ENCODE results near the gene POU5F1.
"Not testable (repeated sequence)": the region's sequence is repeated elsewhere in the genome, so short reads cannot be mapped to it uniquely, and the experiment has no call there.

POU5F1 gene

DNA sequence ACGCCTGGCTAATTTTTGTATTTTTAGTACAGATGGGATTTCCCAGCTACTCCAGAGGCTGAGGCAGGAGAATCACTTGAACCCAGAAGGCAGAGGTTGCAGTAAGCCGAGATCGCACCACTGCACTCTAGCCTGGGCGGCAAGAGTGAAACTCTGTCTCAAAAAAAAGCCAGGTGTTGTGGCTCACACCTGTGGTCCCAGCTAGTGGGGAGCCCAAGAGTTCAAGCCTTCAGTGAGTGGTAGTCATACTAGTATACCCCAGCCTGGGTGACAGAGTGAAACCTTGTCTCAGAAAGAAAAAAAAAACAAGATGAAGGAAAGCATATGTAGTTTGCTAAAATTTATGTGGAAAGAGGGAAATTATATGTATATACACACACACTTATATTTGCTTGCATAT lies 20.0 kb upstream of the POU5F1 start:
- DNase-seq (ENCODE audit: low spot score), result no peak

DNA sequence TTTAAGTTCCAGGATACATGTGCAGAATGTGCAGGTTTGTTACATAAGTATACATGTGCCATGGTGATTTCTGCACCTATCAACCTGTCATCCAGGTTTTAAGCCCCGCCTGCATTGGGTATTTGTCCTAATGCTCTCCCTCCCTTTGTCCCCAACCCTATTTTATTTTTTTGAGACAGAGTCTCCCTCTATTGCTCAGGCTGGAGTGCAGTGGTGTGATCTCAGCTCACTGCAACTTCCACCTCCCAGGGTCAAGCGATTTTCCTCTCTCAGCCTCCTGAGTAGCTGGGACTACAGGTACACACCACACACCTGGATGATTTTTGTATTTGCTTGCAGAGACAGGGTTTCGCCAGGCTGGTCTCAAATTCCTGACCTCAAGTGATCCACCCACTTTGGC lies 18.7 kb upstream of the POU5F1 start:
- not testable (repeated sequence) for DNase-seq (ENCODE audit: low spot score)

DNA sequence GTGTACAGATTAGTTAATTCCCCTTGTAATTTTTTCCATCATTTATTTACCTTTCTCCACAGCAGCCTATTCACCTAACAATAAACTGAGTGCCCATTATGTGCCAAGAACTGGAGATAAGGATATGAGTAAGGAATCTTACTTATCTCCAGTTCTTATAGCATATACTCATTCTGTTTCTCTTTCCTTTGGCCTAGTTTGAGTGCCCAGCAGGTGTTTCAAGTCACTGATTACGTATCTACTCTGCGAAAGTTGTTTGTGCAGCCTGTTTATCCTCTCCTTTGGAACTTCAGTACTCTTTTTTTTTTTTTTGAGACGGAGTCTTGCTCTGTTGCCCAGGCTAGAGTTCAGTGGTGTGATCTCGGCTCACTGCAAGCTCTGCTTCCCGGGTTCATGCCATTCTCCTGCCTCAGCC lies 17.3 kb upstream of the POU5F1 start:
- no peak for DNase-seq (ENCODE audit: low spot score)

DNA sequence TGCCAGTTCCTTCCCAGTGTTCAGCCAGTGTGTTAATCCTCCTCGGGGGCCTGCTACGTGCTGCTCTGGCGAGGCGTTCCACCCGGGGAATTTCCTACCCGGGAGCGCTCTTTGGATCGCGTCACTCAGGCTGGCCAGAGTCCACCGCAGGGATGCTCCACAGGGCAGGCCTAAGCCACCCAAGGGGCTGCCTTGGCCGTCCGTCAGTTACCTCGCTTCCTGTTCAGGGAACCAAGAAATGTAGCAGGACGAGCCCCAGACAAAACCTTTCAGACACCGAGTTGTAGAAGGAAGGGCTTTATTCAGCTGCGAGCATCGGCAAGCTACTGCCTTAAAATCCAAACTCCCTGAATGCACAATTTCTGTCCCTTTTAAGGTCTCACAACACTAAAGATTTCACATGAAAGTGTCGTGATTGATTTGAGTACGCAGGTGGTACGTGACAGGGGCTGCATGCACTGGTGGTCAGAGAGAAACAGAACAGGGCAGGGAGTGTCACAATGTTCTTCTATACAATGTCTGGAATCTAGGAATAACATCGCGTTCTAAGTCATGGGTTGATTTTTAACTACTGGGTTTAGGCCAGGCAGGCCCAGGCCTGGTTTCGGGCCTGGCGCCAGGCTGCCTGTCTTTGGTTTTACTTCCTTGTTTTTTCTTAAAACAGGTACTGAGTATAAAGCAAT lies 15.7 kb upstream of the POU5F1 start:
- no peak for DNase-seq (ENCODE audit: low spot score)

DNA sequence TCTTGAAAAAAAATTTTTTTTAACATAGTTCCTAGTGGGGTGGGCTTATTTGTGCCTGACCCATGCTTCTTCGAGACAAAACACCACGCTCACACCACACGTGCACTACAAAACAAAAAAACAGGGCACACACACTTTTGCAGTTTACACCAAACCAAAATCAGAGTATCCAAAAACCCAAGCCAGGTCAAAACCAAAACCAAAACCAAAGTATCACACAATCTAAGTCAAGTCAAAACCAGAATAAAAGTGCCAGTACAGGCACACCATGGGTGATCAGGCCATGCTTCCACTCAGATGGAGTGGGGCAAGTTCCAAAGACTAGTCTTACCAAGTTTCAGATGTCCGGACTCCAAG lies 15.2 kb upstream of the POU5F1 start:
- DNase-seq (ENCODE audit: low spot score), result not testable (repeated sequence)

DNA sequence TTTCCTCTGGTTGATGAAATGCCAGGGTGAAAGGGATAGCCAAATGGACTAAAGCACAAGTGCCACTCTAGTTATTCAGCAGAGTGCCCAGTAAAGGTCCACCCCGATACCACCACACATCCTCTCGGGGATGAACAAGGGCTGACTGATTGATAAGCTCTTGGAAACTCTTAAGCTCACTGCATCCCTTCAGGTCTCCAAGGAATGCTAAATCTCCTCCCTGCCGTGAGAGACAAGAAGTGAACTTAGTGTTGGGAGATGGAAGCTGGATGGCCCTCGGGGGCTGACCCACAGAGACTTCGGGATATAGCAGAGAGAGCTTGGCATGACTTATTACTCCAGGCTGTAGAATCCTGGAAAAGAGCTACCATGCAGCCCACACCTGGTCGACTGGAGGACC lies 13.4 kb upstream of the POU5F1 start:
- not testable (repeated sequence) for DNase-seq (ENCODE audit: low spot score)

DNA sequence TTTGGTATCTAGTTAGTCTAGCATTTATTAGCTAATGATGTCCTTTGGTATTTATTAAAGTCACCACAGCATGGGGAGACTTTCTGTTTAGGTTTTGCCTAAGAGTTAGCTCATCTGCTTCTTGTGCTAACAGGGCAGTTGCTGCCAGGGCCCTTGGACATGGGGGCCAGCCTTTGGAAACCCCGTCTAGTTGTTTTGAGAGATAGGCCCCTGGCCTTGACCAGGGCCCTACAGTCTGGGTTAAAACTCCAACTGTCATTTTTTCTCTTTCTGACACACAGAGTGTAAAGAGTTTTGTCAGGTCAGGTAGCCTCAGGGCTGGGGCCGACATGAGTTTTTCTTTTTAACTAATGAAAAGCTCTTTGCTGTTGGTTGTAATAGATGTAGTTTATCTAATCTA lies 12.8 kb upstream of the POU5F1 start:
- DNase-seq (ENCODE audit: low spot score), result not testable (repeated sequence)

DNA sequence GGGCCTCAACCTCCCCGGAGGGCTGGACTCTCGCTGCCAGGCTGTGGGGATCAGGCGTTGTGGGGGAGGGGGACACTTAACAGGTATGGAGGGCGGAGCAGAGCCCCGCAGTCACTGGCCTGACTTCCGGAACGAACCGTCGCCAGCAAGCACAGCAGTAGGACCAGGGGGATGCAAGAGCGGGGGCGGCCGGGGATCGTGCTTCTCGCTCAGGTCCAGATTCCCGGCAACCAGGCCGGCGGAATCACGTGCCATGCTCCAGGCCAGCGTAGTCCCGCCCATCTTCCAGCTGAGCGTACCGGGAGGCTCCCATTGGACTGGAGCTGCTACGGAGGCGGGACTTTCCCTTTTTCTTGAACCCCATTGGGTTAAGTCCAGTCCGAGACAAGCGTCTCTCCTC lies 10.0 kb upstream of the POU5F1 start:
- peak; percentile 73 for DNase-seq (ENCODE audit: low spot score)

DNA sequence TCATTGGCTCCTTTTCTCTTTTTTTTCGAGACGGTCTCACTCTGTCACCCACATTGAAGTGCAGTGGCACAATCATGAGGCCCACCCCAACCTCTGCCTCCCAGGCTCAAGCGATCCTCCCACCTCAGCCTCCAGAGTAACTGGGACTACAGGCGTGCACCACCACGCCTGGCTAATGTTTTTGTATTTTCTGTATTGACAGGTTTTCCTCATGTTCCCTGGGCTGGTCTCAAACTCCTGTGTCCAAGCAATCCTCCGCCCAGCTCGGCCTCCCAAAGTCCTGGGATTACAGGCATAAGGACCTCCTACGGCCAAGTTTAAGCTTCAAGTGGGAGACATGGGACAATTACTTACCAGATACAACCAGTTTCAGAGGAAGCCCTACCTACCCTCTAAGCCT lies 9.4 kb upstream of the POU5F1 start:
- no peak for DNase-seq (ENCODE audit: low spot score)

DNA sequence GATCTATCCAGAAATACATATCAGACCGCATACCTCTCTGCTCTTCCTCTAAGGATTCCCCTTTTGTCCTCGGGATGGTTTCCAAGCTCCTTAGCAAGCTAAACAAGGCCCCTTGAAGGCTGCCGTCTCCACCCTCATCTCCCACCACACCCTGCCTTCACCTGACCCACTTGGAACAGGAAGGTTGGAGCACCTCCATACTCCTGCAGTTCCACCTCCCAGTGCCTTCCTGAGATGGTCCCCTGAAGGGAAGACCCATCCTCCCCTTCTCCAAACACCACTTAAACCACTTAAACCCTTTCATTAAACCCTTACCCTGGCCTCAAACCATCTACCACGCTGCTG lies 8.5 kb upstream of the POU5F1 start:
- DNase-seq (ENCODE audit: low spot score), result no peak

DNA sequence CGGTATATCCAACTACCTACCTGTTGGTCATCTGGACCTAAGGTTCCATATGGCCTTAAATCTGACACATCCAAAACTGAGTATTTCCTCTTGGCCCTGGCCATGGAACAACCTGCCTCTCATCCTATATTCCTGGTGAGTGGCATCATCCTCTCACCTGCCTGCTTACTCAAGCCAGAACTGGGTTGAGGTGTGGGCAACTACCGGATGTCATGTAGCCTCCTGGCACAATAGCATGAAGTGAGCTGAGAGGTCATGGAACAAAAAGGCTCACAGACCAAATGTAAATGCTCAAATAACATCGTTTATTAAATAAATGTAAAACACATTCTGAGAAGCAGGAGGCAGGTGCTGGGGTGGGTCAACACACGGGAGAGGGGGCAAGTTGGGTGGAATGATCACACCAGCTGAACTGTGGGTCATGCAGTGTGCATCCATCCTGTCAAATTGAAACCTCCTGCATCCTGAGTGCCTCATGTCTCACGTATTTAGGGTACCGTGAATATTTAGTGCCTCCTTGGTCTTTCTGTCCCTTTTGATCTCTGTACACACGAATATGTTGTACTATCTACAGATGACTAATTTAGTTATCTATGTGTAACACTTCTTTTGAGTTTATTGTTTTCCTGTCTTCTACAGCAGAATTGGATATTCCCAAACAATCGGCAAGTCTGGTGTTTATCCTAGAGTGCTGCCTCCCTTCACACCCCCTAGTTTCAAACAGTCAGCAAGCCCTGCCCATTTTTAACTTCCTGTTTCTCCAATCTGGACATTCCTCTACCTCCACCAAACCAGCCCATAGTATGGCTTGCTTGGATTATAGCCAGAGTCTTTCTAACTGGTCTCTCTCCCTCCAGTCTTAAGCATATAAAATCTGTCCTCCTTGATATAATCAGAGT lies 7.9 kb upstream of the POU5F1 start:
- DNase-seq (ENCODE audit: low spot score), result no peak

DNA sequence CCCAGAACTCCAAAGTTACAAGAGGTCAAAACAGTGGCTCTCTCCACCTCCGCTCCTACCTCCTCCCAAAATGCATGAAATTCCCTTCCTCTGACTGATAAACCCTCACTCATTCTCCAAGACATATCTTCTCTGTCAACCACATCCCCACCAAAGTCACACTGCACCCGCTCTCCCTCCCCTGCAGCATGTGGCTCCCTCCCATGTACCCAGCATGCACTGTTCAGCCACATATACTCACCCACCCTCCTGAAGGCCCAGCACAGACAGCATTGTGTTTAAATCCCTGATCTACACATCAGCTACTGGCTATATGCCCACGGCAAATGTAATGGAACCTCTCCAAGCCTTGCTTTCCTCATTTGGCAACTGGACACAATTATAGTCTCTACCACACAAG lies 5.5 kb upstream of the POU5F1 start:
- no peak for DNase-seq (ENCODE audit: low spot score)

DNA sequence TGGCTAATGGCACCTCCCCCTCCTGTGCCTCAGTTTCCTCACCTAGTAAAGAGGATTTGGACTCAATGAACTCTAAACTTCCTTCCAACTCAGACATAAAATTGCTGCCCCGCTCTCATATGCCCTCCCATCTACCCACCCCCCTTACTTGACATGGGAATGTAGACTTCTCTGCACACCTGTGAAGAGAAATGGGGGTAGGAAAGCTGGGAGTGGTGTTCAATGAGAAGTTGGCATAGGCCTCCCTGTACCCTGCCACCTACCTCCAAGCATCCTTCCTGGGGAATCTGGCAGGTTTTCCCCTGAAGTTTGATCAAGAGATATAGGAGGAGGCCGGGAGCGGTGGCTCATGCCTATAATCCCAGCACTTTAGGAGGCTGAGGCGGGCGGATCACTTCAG lies 3.9 kb upstream of the POU5F1 start:
- DNase-seq (ENCODE audit: low spot score), result no peak

DNA sequence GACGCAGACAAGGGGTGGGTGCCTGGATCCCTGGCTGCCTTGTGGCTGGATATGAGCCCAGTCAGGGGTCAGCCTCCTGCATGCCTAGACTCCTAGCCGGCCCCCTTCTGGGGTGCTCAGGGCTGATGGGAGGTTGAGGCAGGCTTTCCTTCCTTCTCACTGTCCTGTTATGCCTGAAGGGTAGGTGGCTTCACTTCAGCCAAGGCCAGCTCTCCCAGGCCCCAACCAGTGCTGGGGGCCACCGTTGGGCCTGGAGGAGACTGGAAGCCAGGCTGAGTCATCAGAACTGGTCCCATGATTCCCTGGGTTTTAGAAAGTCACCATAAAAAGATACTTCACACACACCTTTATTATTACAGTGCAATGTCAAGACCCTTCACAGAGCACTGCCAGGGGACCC lies 2.9 kb upstream of the POU5F1 start:
- no peak for DNase-seq (ENCODE audit: low spot score)

DNA sequence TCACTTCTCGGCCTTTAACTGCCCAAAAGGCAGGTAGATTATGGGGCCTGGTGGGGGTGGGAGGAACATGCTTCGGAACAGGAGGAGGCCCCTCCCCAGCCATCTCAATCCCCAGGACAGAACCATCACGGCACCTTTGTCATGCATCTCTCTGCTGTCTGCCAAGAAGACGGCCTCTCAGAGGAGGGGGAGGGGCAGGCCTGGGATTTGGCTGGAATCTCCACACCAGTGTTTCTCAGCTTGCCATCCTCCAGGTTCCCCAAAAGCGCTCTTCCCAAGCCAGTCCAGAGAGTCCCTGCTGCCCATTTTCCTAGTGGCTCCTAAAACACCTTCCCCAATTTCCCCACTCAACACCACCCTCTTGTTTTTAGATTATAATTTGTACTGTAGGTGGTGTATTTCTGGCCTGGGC lies 2.5 kb upstream of the POU5F1 start:
- DNase-seq (ENCODE audit: low spot score), result no peak

DNA sequence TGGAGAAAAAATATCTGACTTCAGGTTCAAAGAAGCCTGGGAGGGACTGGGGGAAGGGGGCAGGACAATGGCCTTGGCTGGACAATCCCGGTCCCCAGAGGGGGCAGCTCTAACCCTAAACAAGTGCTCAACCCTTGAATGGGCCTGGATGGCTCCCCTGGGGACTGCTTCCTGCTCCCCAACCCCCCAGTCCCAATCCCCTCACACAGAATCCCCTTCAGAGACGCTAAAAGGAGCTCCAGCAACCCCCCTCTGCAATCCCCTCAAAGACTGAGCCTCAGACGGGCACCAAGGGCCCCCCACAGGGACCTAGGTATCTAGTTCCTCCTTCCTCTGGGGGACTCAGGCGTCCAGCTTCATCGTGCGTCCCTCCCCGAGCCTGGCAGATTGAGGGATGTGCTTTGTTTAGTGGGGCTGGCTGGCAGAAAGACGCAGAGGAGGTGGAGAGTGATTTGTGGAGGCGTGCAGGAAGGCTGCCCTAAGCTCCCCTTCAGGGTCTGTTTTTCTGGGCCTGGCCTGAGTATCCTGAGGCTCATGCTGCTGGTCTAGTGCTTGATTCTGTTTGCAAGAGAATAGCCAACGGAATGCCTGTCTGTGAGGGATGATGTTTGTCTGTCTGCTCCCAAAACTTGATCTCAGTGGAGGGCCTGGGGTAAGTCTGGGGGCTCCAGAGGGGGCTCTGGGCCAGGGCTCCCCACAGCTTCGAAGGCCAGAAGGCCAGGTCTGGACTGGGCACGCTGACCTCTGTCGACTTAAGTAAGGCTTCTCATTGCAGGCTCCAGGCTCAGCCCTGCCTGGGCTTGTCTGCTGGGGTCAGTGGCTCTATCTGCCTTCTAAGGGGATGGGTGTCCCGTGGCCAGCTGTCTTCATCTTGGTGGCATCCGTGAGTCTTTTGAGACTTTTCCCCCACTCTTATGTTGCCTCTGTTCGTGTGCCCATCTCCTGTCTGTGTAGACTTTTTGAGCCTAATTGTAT lies 1.7 kb upstream of the POU5F1 start:
- DNase-seq (ENCODE audit: low spot score), result no peak

DNA sequence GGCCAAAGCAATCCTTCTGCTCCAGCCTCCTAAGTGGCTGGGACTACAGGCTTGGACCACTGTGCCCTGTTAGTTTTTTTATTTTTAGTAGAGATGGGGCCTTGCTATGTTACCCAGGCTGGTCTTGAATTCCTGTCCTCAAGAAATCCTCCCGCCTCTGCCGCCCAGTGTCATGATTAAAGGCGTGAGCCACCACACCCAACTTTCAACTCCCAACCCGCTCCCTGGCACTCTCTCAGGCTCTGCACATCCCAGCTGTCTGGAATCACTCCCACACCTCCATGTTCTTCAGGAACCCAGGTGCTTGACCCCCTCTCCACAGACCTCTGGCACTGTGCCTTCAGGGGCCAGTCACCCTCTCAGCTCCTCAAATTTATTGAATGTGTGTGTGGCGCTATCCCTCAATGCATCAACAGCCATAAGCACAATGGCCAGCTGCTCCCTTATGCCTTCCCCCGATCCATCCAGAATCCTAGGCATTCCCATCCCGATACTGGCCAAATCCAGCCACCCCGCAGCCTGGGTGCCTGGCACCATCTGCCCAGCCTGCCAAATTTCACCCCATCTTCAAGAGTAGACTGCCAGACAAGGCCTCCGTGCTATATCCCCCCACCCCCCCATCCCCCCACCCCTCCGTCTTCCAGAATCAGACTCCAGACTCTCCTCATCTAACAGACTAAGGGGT lies 647 bp upstream of the POU5F1 start:
- DNase-seq (ENCODE audit: low spot score), result no peak

DNA sequence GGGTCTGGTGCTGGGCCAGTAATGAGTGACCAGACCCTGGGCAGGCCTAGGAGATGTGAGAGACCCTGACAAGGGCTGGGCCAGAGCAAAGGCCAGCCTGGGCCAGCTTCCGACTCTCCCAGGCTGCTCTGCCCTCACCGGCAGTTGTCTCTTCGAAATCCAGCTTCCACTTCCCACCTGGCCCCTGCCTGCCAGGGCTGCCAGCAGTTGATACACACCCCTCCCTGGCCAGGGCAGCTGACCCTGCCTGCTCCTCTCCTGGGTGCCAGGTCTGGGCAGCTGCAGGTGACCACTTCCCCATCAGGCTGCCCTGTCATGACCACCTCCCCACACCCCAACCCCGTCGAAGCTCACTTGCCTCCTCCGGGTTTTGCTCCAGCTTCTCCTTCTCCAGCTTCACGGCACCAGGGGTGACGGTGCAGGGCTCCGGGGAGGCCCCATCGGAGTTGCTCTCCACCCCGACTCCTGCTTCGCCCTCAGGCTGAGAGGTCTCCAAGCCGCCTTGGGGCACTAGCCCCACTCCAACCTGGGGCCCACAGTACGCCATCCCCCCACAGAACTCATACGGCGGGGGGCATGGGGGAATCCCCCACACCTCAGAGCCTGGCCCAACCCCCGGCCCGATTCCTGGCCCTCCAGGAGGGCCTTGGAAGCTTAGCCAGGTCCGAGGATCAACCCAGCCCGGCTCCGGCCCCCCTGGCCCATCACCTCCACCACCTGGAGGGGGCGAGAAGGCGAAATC lies 453 bp downstream of the POU5F1 start:
- not testable (repeated sequence) for DNase-seq (ENCODE audit: low spot score)

DNA sequence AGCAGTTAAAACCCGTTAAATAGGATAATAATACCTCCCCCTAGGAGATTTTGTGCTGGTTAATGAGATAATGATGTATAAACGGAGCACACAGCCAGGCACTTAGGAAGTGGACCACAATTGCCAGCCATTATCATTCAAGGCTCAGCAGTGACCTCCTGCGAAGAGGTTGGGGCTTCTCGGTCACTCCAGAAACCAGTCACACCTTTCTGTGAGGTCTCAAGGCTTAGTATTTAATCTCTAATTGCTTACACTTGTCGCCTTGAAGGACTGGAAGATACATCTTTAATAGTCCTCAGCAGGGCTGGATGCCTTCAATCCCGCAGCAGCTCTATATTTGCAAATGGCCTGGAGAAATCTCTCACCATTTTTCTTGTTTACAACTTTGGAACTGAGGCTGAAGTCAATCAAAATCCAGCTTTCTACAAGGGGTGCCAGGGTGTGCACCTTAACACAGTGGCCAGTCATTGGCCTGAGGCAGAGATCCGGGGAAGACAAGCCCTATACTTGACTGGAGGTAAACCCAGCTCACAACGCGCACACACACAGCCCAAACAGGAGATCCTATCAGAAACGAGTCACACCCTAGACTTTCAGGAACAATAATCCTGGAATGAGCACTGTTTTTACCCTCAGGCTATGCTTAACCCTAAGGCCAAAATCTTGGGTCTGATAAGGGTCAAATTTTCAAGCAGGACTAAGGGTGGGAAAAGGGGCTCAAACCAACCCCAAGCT lies 1.2 kb downstream of the POU5F1 start:
- no peak for DNase-seq (ENCODE audit: low spot score)

DNA sequence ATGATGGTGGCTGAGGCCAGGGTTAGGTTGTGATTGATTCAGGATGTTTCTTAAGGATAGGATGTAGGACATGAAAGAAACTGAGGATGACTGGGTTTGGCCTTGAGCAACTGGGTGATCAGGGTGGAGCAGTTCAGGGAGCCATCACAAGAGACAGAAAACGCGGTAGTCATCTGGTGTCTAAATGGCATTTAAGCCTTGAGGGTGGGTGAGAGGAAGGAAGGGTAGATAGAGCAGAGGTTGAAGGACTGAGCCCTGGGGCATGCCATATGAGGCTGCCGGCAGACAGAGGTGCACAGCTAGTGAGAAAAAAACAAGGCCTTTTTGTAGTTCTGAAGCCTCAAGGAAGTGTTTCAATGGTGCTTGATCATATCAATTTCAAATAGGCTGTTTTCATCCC lies 1.9 kb downstream of the POU5F1 start:
- no peak for DNase-seq (ENCODE audit: low spot score)

DNA sequence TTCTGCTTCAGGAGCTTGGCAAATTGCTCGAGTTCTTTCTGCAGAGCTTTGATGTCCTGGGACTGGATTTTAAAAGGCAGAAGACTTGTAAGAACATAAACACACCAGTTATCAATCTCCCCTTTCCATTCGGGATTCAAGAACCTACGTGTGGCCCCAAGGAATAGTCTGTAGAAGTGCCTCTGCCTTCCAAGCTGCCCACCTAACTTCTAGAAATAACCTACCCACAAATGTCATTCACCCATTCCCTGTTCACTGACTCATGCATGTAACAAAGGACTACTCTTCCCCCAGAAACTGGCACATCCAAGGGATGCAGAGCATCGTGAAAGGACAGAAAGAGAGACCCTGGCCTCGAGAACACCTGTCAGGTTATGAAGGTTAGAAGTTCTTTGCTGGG lies 4.5 kb downstream of the POU5F1 start:
- DNase-seq (ENCODE audit: low spot score), result no peak
